HG03095 (cell line): ENCODE data around the gene ZNF326.
"Not testable (repeated sequence)": the region's sequence is repeated elsewhere in the genome, so short reads cannot be mapped to it uniquely, and the experiment has no call there.

ENCODE experiments used
- ATAC-seq: cut with Tn5 transposase; IDR thresholded peaks from one replicate; pipeline ENCODE4 v1.9.1; 2021; ENCODE audit warnings: moderate library complexity; ENCODE audit not compliant: unreplicated experiment

Gene ZNF326

GRCh38 chr1:89996450-89997110 lies 1.7 kb downstream of the ZNF326 start:
- no peak for ATAC-seq

- not testable (repeated sequence) for ATAC-seq
Measured at GRCh38 chr1:89997152-89997551, 2.2 kb downstream of the ZNF326 start.

GRCh38 chr1:89998306-89998705 lies 3.4 kb downstream of the ZNF326 start:
- ATAC-seq: no peak

GRCh38 chr1:89999208-89999607 lies 4.3 kb downstream of the ZNF326 start:
- ATAC-seq: no peak

GRCh38 chr1:89999628-90000027 lies 4.7 kb downstream of the ZNF326 start:
- ATAC-seq: no peak

- ATAC-seq: no peak
Measured at GRCh38 chr1:90000934-90001676, 6.2 kb downstream of the ZNF326 start.

- no peak for ATAC-seq
Measured at GRCh38 chr1:90007979-90008404, 13.1 kb downstream of the ZNF326 start.

- no peak for ATAC-seq
Measured at GRCh38 chr1:90012300-90012699, 17.4 kb downstream of the ZNF326 start.

- no peak for ATAC-seq
Measured at GRCh38 chr1:90023691-90024090, 28.8 kb downstream of the ZNF326 start.

GRCh38 chr1:90027281-90027680 lies 32.4 kb downstream of the ZNF326 start:
- no peak for ATAC-seq

GRCh38 chr1:90039652-90040051 lies 44.7 kb downstream of the ZNF326 start:
- ATAC-seq: no peak

GRCh38 chr1:90043586-90043985 lies 48.7 kb downstream of the ZNF326 start:
- no peak for ATAC-seq

- no peak for ATAC-seq
Measured at GRCh38 chr1:90044346-90044745, 49.4 kb downstream of the ZNF326 start.

GRCh38 chr1:90045853-90046563 lies 51.1 kb downstream of the ZNF326 start:
- ATAC-seq: no peak

- ATAC-seq: no peak
Measured at GRCh38 chr1:90046635-90047034, 51.7 kb downstream of the ZNF326 start.

GRCh38 chr1:90048043-90048442 lies 53.1 kb downstream of the ZNF326 start:
- no peak for ATAC-seq

GRCh38 chr1:90062700-90063643 lies 68.1 kb downstream of the ZNF326 start:
- ATAC-seq: not testable (repeated sequence)

- not testable (repeated sequence) for ATAC-seq
Measured at GRCh38 chr1:90064109-90064508, 69.2 kb downstream of the ZNF326 start.

GRCh38 chr1:90067194-90067931 lies 72.5 kb downstream of the ZNF326 start:
- no peak for ATAC-seq
